Lung (tissue), 12 donors: ENCODE data around the gene SNTG2. TPM values are rescaled to one million over a fixed set of nuclear protein-coding genes. Genes with fewer than 3 reads are reported as not detected.

Source experiments
- ATAC-seq: fragments of 200-7000 bp; cut with Tn5 transposase; one replicate; pipeline ENCODE4 v1.9.1; 2020; ENCODE audit warnings: moderate number of reproducible peaks; ENCODE audit not compliant: insufficient read depth, low FRiP score
- DNase-seq, 3 donors: peaks; one replicate each; pipeline ENCODE4 v3.0.0-alpha.2; 2013 to 2017
- H3K27ac ChIP-seq, 2 donors: one replicate each; pipeline ENCODE4 v1.5.1; 2013; ENCODE audit warnings: mild to moderate bottlenecking in 2 of 2, moderate library complexity in 2 of 2, control low read depth in 1 of 2, inconsistent platforms in 1 of 2, low read depth in 1 of 2, low read length in 1 of 2
- H3K27me3 ChIP-seq, 3 donors: one replicate each; pipeline ENCODE4 v1.5.1; 2013; ENCODE audit warnings: low read length in 2 of 3; ENCODE audit not compliant: control insufficient read depth in 3 of 3, insufficient read depth in 3 of 3
- H3K36me3 ChIP-seq, 4 donors: one replicate each; pipeline ENCODE4 v1.5.1; 2013; ENCODE audit warnings: low read length in 4 of 4, mild to moderate bottlenecking in 1 of 4, moderate library complexity in 1 of 4; ENCODE audit not compliant: control insufficient read depth in 4 of 4, insufficient read depth in 4 of 4
- H3K4me1 ChIP-seq, 5 donors: one replicate each; pipeline ENCODE4 v1.5.1; 2013; ENCODE audit warnings: low read length in 5 of 5, mild to moderate bottlenecking in 2 of 5, moderate library complexity in 1 of 5; ENCODE audit not compliant: control insufficient read depth in 5 of 5, insufficient read depth in 5 of 5
- H3K4me3 ChIP-seq: one replicate; pipeline ENCODE4 v1.5.1; 2013; ENCODE audit warnings: mild to moderate bottlenecking, control low read depth, moderate library complexity
- H3K9ac ChIP-seq, 2 donors: one replicate each; pipeline ENCODE4 v1.5.1; 2013; ENCODE audit warnings: low read length in 2 of 2, control low read depth in 1 of 2; ENCODE audit not compliant: insufficient read depth in 1 of 2
- H3K9me3 ChIP-seq, 4 donors: one replicate each; pipeline ENCODE4 v1.5.1; 2013; ENCODE audit warnings: low read length in 3 of 4, mild to moderate bottlenecking in 1 of 4, moderate library complexity in 1 of 4; ENCODE audit not compliant: control insufficient read depth in 4 of 4, insufficient read depth in 3 of 4
- CTCF ChIP-seq: IDR thresholded peaks from 2 replicates; pipeline ENCODE4 v1.5.1; 2012; ENCODE audit warnings: mild to moderate bottlenecking; ENCODE audit errors: control extremely low read depth, extremely low read depth
- WGBS, 2 donors: extraction: QIAGEN DNeasy Blood & Tissue Kit; methylation state at CpG; one replicate each; pipeline ENCODE4 v1.1.7; 2013; 5-methylcytosine and 5-hydroxymethylcytosine counted together
- polyA plus RNA-seq, 2 donors: library from polyadenylated mRNA; stranded (reverse); fragments of 200-250 nt; gene quantifications; one replicate each; pipeline ENCODE4 v1.2.1, GENCODE V29; 2013
- total RNA-seq, 2 donors: library from RNA; depleted of rRNA in 1 of 2; stranded (reverse); fragments of >200 nt in 1 of 2; gene quantifications; one replicate each; pipeline ENCODE4 v1.2.1, GENCODE V29; 2014 to 2021
- donor health status: control.
- donor health status: control.
- donor health status: Bipolar disorder and iron deficiency.
- donor health status: healthy.
- donor health status: DM: yes; HTN: yes; CAD: no.

SNTG2 gene
- total and polyA plus RNA-seq, 4 donors: 0.31 to 1.8 (median 1.2) TPM

- Histone ChIP-seq H3K9ac (no peak overlapping the region), H3K36me3 (no peaks in the 10 kb centered on the region), H3K4me1 (no peaks in the 10 kb centered on the region), H3K27ac (no peak overlapping the region), H3K4me3 (no peak overlapping the region), H3K9me3 (no peaks in the 10 kb centered on the region), H3K27me3 (no peaks in the 10 kb centered on the region)
- DNase-seq (no peak), ATAC-seq (no peak)
- TF ChIP-seq CTCF: no peak
- WGBS, 2 donors: 73% methylated on average over 8 of the region's 8 CpGs
Observed at GRCh38 chr2:1400943-1401735, 450.5 kb downstream of the SNTG2 start.

- H3K4me1 ChIP-seq: no peaks in the 10 kb centered on the region
- H3K27ac ChIP-seq: no peak overlapping the region
- no peaks in the 10 kb centered on the region for H3K9me3 ChIP-seq
- H3K36me3 ChIP-seq: no peaks in the 10 kb centered on the region
- DNase-seq: no peak
- no peak for TF ChIP-seq CTCF
- ATAC-seq: no peak
- no peak overlapping the region for H3K9ac ChIP-seq
- no peak overlapping the region for H3K4me3 ChIP-seq
- WGBS, 2 donors: 80 to 82% methylated on average over 9 of the region's 9 CpGs
- no peaks in the 10 kb centered on the region for H3K27me3 ChIP-seq
Observed at GRCh38 chr2:1402064-1402463, 451.4 kb downstream of the SNTG2 start.

- 89 to 95% methylated on average over 12 of the region's 12 CpGs for WGBS, 2 donors
- no peak for DNase-seq
Observed at GRCh38 chr2:1403565-1403964, 452.9 kb downstream of the SNTG2 start.

More at GRCh38 chr2:1403565-1403964, 452.9 kb downstream of the SNTG2 start:
- no peak for ATAC-seq
- no peaks in the 10 kb centered on the region for H3K4me1 ChIP-seq
- no peak overlapping the region for H3K9ac ChIP-seq
- H3K36me3 ChIP-seq: no peaks in the 10 kb centered on the region
- no peak for TF ChIP-seq CTCF
- H3K4me3 ChIP-seq: no peak overlapping the region
- H3K27ac ChIP-seq: no peak overlapping the region
- H3K9me3 ChIP-seq: no peaks in the 10 kb centered on the region
- H3K27me3 ChIP-seq: no peaks in the 10 kb centered on the region
